ENCODE data around the gene TCL1A.

Gene TCL1A

GRCh38 chr14:95695051-95695450 lies 18.9 kb downstream of the TCL1A start:
- no peaks in the 10 kb centered on the region for H3K9me3 ChIP-seq (ENCODE audit: control insufficient read depth, insufficient read depth, low read depth, low read length)
- ChIA-PET POLR2A (no interaction called here), CTCF (interaction anchor here (0.7 kb wide), 1 partner anchor 9 kb away, joined by 3 read pairs; no protein-coding TSS in a partner anchor)
- H3K4me3 ChIP-seq (ENCODE audit: low read depth, low read length): no peak overlapping the region
- no peaks in the 10 kb centered on the region for H3K36me3 ChIP-seq (ENCODE audit: control insufficient read depth in 2 of 2, insufficient read depth in 1 of 2, low read length in 2 of 2)
- TF ChIP-seq ZNF654 (tag by site-specific recombination; IDR thresholded peaks at IDR 0.05; ENCODE audit: low read depth) (no peak), ZBTB11 (tag by site-specific recombination; conservative IDR thresholded peaks at IDR 0.05; ENCODE audit: low read depth) (no peak), ZNF76 (tag by site-specific recombination; IDR thresholded peaks at IDR 0.05; ENCODE audit: borderline replicate concordance, low read depth) (no peak), ZNF133 (tag by site-specific recombination; IDR thresholded peaks at IDR 0.05) (no peak), ZSCAN5A (tag by site-specific recombination; IDR thresholded peaks at IDR 0.05) (no peak), ZNF792 (tag by site-specific recombination; IDR thresholded peaks at IDR 0.05) (no peak), ZNF704 (tag by site-specific recombination; IDR thresholded peaks at IDR 0.05) (no peak), TRIM28 (IDR thresholded peaks at IDR 0.05; ENCODE audit: borderline replicate concordance, low read length) (no peak), IKZF3 (tag by site-specific recombination; IDR thresholded peaks at IDR 0.05) (no peak), ZNF514 (tag by site-specific recombination; IDR thresholded peaks at IDR 0.05) (no peak), ZNF214 (tag by site-specific recombination; IDR thresholded peaks at IDR 0.05; ENCODE audit: borderline replicate concordance) (no peak), ZNF138 (tag by site-specific recombination; IDR thresholded peaks at IDR 0.05; ENCODE audit: borderline replicate concordance) (no peak), ZFP41 (tag by site-specific recombination; IDR thresholded peaks at IDR 0.05; ENCODE audit: borderline replicate concordance) (no peak), ZNF692 (tag by site-specific recombination; IDR thresholded peaks at IDR 0.05) (no peak), ZNF24 (tag by site-specific recombination; IDR thresholded peaks at IDR 0.05) (no peak), ZNF629 (tag by site-specific recombination; IDR thresholded peaks at IDR 0.05) (no peak), ZNF513 (tag by site-specific recombination; IDR thresholded peaks at IDR 0.05) (no peak), ZNF624 (tag by site-specific recombination; IDR thresholded peaks at IDR 0.05) (no peak), ZNF510 (tag by site-specific recombination; IDR thresholded peaks at IDR 0.05; ENCODE audit: insufficient replicate concordance) (no peak)
- H3K4me1 ChIP-seq (ENCODE audit: control insufficient read depth, insufficient read depth, low read length): 0 out of 2 replicates have a peak, but pooled peaks cover 5% of the 10 kb centered on the region
- no peak overlapping the region for H3K27ac ChIP-seq (ENCODE audit: extremely low read depth, low read depth, low read length)
